Activated CD8-positive, alpha-beta memory T cell treated with anti-CD3 and anti-CD28 coated beads, Interleukin-2, amount 50 U/mL, for 4 hours (primary cell): ENCODE results near the gene FBXO10.
A peak's percentile ranks its signal among the peaks of the same experiment; 100 is the strongest.
"Not testable (repeated sequence)": the region's sequence is repeated elsewhere in the genome, so short reads cannot be mapped to it uniquely, and the experiment has no call there.

Experiments
- DNase-seq: peaks from one replicate; pipeline ENCODE4 v3.0.0-alpha.2; 2020

The FBXO10 gene

DNA sequence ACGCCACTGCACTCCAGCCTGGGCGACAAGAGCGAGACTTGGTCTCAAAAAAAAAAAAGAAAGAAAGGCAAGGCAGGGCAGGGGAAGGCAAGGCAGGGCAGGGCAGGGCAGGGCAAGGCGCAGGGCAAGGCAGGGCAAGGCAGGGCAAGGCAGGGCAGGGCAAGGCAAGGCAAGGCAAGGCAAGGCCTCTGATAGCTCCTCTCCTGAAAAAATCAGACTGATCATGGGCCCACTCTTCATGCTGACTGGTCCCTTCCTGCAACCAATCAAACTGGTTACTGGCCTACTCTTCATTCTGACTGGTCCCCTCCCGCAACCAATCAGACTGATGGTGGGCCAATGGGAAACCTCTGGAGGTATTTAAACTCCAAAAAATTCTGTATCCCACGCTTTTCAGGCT, 107.6 kb downstream of the FBXO10 start:
- DNase-seq, result no peak

DNA sequence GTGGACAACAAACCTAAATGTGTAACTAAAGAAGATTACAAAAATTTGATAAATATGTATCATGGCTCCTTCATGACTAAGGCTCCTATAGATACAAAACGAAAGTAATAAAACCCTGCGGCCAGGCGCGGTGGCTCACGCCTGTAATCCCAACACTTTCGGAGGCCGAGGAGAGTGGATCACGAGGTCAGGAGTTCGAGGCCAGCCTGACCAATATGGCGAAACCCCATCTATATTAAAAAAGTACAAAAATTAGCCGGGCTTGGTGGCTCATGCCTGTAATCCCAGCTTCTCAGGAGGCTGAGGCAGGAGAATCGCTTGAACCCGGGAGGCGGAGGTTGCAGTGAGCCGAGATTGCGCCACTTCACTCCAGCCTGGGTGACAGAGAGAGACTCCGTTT, 108.7 kb downstream of the FBXO10 start:
- not testable (repeated sequence) for DNase-seq

GRCh38 chr9:37466037-37466709, 110.0 kb downstream of the FBXO10 start:
- peak; percentile 24 for DNase-seq

DNA sequence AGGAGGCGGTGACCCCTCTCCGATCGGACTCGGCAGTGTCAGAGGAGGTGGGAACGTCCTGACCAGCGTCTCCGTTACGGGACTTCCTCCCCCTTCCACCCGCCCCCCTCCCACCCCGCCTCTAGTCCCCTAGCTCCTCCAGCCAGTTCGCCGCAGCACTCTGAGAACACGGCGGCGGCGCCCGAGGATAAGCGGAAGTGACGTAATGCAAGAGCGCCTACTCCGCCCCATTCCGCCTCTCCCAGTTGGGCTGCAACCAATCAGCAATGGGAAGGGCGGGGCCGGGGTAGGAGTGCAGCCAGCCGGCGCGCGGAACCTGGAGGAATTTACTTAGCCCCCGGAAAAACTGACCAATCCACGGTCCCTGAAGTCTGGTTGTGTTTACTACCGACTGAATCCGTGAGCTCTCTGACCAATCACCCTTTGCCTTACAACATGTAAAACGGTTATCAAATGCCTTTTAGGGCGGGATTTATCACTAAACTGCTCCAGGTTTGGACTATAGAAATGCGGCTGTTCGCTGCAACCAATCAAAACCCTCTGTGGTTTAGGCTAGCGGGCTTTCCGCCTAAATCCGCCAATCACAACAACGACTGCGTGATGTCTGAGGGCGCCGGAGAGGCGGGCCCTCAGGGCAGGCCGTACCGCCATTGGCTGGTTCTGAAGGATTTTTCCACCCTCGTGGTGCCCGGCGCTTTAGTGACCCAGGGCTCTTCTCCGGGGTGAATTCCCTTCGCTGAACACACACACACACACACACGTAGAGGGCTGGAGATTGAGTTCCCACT, 110.7 kb downstream of the FBXO10 start, which contains the start of gene ZBTB5:
Gene ZBTB5 (minus strand): TSS at position 202 of the 788 bp plus-strand sequence. CDS start 22,899 bp downstream, outside the sequence.
- DNase-seq, result peak; percentile 98

GRCh38 chr9:37464426-37465248, 111.5 kb downstream of the FBXO10 start:
- peak; percentile 86 for DNase-seq

DNA sequence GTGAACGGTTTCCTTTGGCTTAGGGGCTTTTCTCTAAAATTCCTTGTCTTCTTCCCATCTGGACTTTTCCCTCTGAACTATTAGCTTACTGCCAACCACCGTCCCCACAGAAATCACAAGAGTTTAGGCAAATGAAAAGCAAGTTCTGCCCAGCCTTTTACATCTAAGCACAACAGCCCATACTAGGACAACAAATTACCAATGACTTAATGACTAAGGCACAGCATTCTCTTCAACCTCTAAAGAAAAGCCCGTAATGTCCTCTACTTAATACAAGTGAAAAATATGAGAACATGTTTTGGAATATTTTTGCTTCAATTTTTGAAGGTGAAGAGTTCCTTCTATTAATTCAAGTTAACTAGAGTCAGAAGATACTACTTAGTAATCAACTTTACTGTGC, 112.2 kb downstream of the FBXO10 start:
- DNase-seq, result no peak
